Measurements from ENCODE around the gene KCNQ1.

KCNQ1 gene

DNA sequence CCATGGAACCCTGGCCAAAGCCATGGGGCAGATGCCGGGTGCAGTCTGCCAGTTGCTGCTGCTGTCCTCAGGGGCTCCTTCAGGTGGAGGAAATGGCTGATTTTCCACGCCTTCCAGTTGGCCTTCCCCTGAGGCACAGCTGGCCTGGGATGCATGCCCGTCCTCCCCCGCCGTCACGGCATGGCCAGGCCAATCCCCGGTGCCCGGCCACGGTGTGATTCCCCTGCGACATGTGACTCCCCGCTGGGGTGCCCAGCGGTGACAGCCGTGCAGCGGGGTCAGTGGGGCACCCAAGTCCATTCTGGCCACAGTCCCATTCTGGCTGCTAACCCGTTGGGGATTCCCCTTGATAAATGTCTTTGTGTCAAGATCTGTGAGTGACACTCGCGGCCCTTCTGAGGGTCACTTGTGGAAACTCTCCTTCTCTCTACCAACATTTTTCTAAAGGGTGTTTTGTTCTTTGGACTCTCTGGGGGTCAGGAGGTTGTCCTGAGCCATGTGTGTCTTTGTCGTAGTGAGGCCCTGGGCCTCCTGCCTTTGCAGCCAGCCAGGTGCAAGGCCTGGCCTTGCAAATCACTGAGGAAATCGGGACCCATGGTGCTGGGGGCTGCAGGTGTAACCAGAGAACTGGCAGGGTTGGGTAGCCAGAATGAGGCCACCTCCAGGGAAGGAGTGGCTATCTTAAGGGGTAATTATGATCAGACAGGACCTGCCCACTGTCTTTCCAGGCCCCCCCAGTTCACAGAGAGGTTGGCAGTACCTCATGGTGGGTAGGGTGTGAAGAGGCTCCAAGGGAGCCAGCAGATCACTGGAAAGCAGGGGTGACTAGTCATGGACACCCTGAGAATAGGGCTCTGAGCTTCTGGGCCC lies 217.9 kb downstream of the KCNQ1 start:
- no peak overlapping the region for H3K4me3 ChIP-seq (ENCODE audit: low read depth, low read length)
- in situ Hi-C loops (cut with HindIII; ENCODE audit: low sequenced_read_pairs), result loop anchor here (25.0 kb wide), 1 partner anchor 200 kb away; no protein-coding TSS in a partner anchor
- TF ChIP-seq, protein P1, sequence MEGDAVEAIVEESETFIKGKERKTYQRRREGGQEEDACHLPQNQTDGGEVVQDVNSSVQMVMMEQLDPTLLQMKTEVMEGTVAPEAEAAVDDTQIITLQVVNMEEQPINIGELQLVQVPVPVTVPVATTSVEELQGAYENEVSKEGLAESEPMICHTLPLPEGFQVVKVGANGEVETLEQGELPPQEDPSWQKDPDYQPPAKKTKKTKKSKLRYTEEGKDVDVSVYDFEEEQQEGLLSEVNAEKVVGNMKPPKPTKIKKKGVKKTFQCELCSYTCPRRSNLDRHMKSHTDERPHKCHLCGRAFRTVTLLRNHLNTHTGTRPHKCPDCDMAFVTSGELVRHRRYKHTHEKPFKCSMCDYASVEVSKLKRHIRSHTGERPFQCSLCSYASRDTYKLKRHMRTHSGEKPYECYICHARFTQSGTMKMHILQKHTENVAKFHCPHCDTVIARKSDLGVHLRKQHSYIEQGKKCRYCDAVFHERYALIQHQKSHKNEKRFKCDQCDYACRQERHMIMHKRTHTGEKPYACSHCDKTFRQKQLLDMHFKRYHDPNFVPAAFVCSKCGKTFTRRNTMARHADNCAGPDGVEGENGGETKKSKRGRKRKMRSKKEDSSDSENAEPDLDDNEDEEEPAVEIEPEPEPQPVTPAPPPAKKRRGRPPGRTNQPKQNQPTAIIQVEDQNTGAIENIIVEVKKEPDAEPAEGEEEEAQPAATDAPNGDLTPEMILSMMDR (IDR thresholded peaks at IDR 0.05; ENCODE audit: low read depth, low read length, missing control alignments), result no peak
- DNase-seq (ENCODE audit: low read depth), result no peak

DNA sequence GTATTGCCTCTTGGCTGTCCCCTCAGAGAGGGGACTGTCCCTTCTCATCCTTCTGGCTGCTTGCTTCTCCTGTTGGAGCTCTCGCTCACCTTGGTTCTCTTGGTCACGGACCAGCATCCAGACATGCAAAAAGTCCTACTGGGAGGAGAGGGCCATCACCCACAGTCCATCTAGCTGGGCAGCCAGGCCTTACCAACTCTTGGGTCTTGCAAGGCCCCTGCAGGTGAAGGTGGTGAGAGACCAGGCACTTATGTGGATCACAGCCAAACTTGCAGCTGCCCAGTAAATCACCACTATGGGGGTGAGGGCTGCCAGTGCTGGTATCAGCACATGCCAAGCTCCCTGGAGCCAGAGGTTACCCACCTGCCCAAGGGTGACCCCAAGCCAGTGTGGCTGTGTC lies 218.7 kb downstream of the KCNQ1 start:
- DNase-seq (ENCODE audit: low read depth), result no peak
- TF ChIP-seq, protein P1 (IDR thresholded peaks at IDR 0.05; ENCODE audit: low read depth, low read length, missing control alignments), result no peak
- no peak overlapping the region for H3K4me3 ChIP-seq (ENCODE audit: low read depth, low read length)
- in situ Hi-C loops (cut with HindIII; ENCODE audit: low sequenced_read_pairs), result loop anchor here (25.0 kb wide), 1 partner anchor 199 kb away; no protein-coding TSS in a partner anchor

DNA sequence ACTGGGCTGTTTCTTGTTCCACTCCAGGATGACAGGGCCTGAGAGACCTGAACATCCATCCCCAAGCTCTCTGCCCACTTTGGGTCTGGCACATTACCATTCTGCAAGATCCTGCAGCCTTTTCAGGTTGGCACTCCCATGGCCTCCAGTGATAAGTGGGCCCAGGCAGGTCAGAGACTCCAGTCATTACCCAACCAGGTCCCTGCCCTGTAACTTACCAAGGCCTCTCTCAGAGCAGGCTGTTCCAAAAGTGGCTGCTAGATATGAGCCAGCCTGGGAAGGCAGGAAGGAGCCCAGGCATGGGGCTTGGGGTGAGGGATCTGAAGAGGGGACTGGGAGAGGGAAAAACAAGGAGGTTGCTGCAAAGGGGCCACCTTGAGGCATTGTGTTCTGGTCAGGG lies 219.1 kb downstream of the KCNQ1 start:
- H3K4me3 ChIP-seq (ENCODE audit: low read depth, low read length), result no peak overlapping the region
- in situ Hi-C loops (cut with HindIII; ENCODE audit: low sequenced_read_pairs), result loop anchor here (25.0 kb wide), 1 partner anchor 198 kb away; no protein-coding TSS in a partner anchor
- DNase-seq (ENCODE audit: low read depth), result no peak
- TF ChIP-seq, protein P1 (IDR thresholded peaks at IDR 0.05; ENCODE audit: low read depth, low read length, missing control alignments), result no peak

DNA sequence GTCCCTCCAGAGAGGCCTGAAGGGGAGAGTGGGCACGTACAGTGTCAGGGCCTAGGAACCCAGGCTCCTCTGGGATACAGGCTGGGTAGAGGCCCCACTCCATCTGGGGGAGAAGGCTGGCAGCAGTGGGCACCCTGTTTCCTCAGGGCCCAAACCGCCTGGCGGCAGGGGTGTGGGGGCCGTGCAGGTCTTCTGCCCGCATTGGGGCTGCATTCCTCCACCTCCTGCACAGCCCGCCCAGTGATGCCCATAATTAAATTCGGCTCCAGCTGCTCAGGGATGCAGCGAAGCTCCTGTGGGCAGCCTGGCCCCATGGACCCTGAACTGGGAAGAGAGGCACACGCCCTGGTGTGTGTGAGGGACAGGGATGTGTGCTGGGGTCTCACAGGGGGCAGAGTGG lies 219.6 kb downstream of the KCNQ1 start:
- no peak overlapping the region for H3K4me3 ChIP-seq (ENCODE audit: low read depth, low read length)
- TF ChIP-seq, protein P1 (IDR thresholded peaks at IDR 0.05; ENCODE audit: low read depth, low read length, missing control alignments), result no peak
- in situ Hi-C loops (cut with HindIII; ENCODE audit: low sequenced_read_pairs), result loop anchor here (25.0 kb wide), 1 partner anchor 198 kb away; no protein-coding TSS in a partner anchor
- DNase-seq (ENCODE audit: low read depth), result no peak

DNA sequence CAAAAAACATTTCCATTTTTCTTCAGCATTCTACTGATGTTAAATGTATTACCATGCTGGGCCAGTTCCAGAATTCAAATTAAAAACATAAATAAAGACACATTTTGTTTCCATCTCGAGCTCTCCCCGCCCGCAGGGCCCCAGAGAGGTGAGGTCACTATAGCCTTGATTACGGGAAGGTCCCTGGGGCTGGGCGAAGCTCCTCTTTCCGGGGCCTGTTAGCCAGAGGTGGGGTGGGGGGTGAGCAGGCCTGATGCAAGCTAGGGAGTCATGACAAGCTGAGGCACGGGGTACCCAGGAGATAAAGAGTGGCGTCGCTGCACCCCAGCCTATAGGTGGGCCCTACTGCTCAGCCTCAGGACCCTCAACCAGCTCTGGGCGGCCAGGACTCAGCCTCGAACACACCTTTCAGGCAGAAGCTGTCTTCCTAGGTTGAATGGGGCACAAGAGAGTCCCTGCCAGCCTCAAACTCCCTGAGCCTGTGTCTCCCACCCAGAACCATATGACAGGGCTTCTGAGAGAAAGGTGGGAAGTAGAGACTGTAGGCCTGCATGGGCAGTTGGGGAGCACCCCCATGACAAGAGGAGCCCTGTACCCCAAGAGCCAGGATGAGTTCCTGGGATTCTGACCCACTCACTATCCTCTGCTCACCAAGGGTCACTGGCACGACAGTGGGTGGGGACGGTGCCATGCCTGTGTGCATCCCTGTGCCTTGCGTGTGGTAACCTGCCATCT lies 220.2 kb downstream of the KCNQ1 start:
- in situ Hi-C loops (cut with HindIII; ENCODE audit: low sequenced_read_pairs), result loop anchor here (5.0 to 25.0 kb wide), 2 partner anchors 93 to 197 kb away; no protein-coding TSS in a partner anchor

More for the DNA sequence above, 220.2 kb downstream of the KCNQ1 start:
- TF ChIP-seq, protein P1 (IDR thresholded peaks at IDR 0.05; ENCODE audit: low read depth, low read length, missing control alignments), result no peak
- H3K4me3 ChIP-seq (ENCODE audit: low read depth, low read length), result no peak overlapping the region
- DNase-seq (ENCODE audit: low read depth), result no peak

All from astrocyte of the cerebellum (primary cell).